DND-41 (cell line): ENCODE data around the gene ZNF426.

ENCODE experiments used
- EZH2 ChIP-seq: IDR thresholded peaks from 3 replicates; pipeline ENCODE4 v1.6.1; 2012; ENCODE audit warnings: borderline replicate concordance, low read depth, mild to moderate bottlenecking, moderate library complexity, low read length, inconsistent platforms; ENCODE audit not compliant: severe bottlenecking
- TF ChIP-seq, protein P1 (sequence below): IDR thresholded peaks from 2 replicates; pipeline ENCODE4 v1.5.1; 2012; ENCODE audit warnings: borderline replicate concordance, low read length, moderate library complexity, mild to moderate bottlenecking; ENCODE audit not compliant: poor library complexity, severe bottlenecking; ENCODE audit errors: extremely low read depth

DNA sequence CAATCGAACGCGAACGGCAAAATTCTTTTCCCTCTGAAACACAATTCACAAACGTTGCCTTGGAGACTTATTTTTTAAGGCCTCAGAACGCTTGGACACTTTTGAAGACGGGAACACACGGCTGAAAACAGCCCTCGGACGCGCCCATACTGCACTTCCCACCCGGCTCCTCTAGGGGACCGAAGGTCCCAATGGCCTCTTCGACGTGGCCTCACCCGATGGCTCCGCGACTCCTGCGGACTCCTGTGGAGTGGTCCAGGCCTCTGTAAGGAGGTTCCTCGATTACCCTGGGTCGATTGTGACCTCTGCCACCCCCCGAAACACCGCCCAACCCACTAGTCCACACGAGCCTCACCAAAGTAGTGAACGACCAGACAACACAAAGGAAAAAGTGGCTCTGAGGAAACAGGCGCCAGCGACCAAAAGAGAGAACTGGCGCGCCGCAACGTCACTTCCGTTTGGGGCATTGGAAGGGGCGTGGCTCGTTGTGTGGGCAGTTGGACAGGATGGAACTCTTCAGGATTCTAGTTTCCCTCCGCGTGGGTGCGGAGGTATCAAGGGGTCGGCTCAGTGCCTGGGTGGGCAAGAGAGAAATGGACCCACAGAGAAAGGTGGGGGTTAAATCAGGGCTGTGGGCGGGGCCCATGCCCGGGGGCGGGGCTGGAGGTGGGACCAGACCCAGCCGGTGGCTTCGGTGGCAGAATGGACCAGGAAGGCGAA, 40.1 kb downstream of the ZNF426 start, which contains the start of gene ZNF560:
- TF ChIP-seq, protein P1, sequence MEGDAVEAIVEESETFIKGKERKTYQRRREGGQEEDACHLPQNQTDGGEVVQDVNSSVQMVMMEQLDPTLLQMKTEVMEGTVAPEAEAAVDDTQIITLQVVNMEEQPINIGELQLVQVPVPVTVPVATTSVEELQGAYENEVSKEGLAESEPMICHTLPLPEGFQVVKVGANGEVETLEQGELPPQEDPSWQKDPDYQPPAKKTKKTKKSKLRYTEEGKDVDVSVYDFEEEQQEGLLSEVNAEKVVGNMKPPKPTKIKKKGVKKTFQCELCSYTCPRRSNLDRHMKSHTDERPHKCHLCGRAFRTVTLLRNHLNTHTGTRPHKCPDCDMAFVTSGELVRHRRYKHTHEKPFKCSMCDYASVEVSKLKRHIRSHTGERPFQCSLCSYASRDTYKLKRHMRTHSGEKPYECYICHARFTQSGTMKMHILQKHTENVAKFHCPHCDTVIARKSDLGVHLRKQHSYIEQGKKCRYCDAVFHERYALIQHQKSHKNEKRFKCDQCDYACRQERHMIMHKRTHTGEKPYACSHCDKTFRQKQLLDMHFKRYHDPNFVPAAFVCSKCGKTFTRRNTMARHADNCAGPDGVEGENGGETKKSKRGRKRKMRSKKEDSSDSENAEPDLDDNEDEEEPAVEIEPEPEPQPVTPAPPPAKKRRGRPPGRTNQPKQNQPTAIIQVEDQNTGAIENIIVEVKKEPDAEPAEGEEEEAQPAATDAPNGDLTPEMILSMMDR: no peak
- no peak for TF ChIP-seq EZH2
